HG03025 (cell line): ENCODE results near the gene PLEKHJ1.

ENCODE experiments used
- ATAC-seq: cut with Tn5 transposase; IDR thresholded peaks from one replicate; pipeline ENCODE4 v1.9.1; 2021; ENCODE audit warnings: mild to moderate bottlenecking, moderate library complexity; ENCODE audit not compliant: unreplicated experiment, low FRiP score

Gene PLEKHJ1

DNA sequence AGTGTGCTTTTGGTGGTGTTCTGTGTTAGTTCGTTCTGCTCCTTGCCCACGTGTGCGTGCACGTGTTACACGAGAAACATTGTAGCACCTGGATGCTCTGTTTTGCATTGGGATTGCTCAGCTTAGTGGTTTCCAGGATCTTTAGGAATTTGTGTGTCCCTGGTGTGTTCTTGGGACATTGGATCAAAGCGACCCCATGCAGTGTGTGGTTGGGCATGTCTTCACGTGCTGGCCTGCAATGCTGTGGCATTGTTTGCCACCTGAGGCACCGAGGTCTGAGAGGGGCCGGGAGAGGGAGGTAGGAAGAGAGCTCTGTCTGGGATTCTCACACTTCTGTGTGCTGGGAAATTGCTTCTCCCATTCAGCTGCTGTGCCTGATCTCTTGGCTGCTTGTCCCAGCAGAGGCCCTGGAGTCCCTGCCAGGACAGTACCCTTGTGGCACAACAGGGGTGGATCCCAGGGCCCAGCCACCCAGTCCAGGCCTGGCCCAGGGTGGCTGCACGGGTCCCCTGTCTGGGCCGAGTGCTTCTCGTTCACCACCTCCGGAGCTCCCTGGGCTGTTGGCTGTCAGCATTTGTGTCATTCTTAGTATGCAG lies 11.3 kb downstream of the PLEKHJ1 start:
- no peak for ATAC-seq

DNA sequence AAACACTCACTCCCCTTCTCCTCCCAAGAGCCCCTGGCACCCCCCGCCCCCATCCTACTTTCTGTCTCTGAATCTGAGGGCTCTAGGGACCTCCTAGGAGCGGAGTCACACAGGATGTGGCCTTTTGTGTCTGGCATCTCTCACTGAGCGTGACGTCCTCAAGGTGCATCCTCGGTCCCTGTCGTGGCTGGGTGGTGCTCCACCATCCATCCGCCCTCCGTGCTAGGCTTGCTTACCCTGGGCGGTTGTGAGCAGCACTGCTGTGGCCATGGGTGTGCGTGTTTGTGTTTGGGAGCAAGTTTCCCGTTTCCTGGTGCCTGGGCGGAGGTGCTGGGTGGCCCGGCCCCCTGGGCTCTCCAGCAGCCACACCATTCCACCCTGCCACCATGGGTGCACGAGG lies 12.2 kb downstream of the PLEKHJ1 start:
- ATAC-seq: no peak

DNA sequence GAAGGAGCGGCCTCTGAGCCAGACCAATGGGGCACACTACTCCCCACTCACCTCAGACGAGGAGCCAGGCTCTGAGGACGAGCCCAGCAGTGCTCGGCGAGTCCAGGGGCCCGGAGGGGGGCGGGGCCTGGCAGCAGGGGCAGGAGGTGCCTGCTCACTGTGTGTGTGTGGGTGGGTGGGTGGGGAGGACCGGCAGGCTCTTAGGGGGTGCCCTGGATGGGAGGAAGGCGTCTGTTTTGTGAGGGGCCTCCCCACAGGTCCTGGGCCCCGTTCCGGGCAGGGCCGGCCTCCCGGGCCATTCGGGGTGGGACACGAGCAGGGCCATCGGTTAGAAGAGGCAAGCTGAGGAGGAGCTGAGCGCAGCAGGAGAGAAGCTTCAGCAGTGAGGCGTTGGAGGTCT lies 12.7 kb downstream of the PLEKHJ1 start:
- no peak for ATAC-seq

GRCh38 chr19:2221918-2222317 lies 14.2 kb downstream of the PLEKHJ1 start:
- ATAC-seq: no peak

DNA sequence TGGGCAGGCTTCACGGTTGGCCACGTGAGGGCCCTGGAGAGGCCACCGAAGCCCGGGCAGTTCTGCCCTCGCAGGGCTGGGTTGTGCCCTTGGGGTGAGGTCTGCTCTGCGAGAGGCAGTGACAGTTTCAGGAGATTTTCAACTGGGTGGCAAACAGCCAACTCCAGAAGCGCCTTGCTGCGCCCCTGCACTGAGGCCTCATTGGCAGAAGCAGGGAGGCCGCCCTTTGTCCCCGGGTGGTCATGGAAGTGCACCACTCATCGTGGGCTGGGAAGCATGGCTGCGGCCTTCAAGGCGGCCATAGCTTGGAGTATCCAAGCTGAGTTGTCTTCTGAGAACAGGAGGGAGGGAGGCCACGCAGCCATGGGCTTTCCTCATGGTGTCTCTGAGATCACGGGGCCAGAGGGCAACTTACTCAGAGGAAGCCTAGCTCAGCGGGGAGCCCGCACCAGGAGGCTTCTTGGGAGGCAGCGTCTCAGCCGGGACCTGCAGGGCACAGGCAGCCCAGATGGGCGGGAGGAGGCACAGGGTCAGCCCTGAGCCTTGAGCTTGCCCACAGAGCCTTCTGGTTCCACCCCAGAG lies 14.8 kb downstream of the PLEKHJ1 start:
- ATAC-seq: no peak

DNA sequence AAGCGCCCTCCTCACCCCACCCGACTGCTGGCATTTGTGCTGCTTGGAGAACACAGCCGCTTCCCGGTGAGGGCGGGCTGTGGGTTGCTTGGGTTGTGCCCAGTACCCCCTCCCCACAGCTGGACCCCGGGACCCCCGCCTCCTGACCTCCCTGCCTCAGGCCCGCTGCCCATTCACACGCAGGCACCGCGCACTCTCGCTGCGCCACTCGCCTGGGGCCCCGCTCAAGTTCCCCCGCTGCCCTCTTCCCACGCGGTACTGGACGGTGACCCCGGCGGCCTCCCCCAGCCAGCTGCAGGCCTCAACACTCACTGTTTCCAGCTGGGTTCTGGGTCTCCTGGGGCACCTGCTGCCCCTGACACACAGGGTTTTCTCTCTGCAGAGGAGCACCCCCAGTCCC lies 16.4 kb downstream of the PLEKHJ1 start:
- no peak for ATAC-seq

DNA sequence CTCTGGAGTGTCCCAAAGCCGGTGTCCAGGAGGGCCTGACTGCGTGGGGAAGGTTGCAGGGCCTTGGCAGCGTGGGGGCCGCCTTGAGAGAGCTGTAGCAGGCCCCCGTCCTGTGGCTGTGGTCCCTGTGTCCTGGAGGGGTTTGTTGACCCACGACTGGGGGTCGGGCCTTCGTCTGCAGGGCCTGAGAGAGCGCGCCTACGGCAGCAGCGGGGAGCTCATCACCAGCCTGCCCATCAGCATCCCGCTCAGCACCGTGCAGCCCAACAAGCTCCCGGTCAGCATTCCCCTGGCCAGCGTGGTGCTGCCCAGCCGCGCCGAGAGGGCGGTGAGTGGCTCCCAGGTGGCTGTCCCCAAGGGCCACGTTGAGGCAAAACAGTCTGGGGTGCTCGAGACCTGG lies 18.5 kb downstream of the PLEKHJ1 start:
- no peak for ATAC-seq

GRCh38 chr19:2216361-2217225 lies 19.5 kb downstream of the PLEKHJ1 start:
- ATAC-seq: no peak

DNA sequence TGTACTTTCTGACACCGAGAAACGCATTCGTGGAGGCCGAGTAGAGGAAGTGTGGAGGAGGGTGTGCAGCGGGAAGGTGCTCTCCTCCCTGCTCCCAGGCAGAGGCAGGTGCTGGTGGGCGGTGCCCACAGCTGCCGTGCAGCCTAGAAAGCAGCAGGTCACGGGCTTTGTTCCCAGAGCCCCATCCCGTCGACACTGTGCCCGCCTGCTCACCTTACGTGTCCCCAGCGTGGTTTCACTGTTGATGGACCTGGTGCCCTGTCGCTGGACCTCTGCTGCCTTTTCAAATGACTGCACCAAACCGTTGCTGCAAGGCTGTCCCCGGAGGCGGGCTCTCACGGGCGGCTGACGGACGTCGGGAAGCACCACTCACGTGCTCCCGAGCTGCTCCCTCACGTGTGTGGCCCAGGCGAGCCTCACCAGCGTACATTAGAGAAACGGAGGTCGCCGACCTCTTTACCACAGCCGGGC lies 20.8 kb downstream of the PLEKHJ1 start:
- no peak for ATAC-seq

- ATAC-seq: no peak
These were observed 21.9 kb downstream of the PLEKHJ1 start for GRCh38 chr19:2214251-2214650.

GRCh38 chr19:2213799-2214198 lies 22.3 kb downstream of the PLEKHJ1 start:
- ATAC-seq: no peak

GRCh38 chr19:2212861-2213711 lies 23.0 kb downstream of the PLEKHJ1 start:
- no peak for ATAC-seq

DNA sequence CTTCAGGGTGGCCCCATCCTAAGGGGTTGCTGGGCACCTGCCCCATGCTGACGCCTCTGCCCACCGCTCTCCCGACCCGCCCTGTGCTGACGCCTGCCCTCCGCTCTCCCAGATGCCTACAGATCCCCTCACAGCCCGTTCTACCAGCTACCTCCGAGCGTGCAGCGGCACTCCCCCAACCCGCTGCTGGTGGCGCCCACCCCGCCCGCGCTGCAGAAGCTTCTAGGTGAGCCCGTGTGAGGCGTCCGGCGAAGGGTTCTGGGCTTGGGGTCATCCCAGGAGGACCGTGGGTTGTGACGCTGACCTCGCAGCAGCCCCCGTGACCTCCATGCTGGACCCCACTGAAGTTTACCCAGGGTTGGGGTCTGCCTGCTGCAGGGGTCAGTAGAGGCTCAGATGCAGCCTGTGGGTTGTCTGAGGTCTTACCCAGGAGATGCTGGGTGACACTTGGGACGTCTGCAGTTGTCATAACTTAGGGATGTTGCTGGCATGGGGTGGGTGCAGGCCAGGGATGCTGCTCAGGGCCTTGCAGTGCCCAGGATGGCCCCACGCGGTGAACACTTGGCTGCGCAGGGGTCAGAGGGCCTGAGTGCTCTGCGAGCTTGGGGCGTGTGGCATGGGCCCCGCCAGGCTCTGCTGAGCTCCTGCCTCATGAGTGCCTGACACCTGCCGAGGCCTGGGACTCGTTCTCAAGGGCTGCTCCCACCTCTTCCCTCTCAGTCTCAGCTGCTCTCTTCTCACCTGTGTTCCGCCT lies 25.0 kb downstream of the PLEKHJ1 start:
- no peak for ATAC-seq

- ATAC-seq: no peak
These were observed 25.9 kb downstream of the PLEKHJ1 start for GRCh38 chr19:2210206-2210605.

DNA sequence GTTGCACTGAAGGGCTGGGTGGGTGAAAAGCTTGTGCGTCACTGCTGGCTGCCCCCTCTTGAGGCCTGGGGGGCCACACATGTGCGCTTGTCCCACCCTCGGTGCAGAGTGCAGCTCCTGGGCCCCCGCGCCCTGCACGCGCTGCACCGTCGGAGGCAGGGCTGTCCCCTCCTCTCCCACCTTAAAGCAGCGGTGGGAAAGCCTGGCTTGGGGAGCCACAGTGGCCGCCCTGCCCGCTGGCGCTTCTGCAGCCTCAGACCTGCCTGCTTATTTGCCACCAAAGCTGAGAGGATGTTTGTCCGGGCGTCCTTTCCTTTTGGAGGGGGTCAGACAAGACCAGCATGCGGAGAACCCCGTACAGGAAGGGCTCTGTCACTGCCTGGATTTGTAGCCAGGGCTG lies 26.7 kb downstream of the PLEKHJ1 start:
- no peak for ATAC-seq

GRCh38 chr19:2208975-2209374 lies 27.2 kb downstream of the PLEKHJ1 start:
- ATAC-seq: no peak

- no peak for ATAC-seq
These were observed 27.9 kb downstream of the PLEKHJ1 start for GRCh38 chr19:2207991-2208860.

DNA sequence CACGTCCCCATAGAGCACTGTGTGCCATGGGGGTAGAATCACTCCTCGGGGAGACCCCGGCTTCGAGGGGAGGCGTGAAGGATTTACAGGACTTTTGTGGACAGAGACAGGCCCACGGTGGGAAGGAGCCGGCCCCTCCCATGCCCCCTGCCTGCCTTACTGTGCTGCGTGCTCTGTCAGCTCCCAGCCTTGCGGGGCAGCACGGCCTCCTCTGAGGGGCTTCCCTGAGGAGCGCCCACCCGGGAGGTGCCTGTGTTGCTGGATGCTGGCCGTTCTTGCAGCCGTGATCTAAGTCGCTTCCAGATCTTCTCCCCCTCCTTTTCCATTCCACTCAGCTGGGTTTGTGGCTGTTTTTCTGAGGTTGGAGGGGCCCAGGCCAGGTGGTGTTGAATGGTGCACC lies 29.1 kb downstream of the PLEKHJ1 start:
- ATAC-seq: no peak

DNA sequence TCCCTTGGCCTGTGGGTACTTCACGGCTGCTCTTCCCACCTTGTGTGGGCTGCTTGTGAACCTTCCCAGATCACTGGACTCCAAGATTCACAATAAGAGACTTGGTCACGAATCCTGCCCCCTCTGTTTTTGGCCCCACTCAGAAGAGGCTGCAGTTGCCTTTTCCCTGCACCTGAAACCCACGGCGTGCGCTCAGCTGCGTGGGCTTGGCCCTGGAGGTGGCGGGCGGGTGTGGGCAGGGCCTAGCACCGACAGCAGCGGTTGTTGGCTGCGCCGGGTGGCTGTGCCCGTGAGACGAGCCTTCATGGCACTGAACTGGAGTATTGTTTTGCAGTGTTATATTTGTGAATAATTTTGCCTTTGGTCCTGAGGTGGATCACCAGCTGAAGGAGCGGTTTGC lies 33.8 kb downstream of the PLEKHJ1 start:
- ATAC-seq: no peak
